WTC11 (cell line): ENCODE data around the gene ZNF397. TPM values are rescaled to one million over a fixed set of nuclear protein-coding genes. Genes with fewer than 3 reads are reported as not detected.

ENCODE experiments used
- ATAC-seq: fragments of 200-7000 bp; cut with Tn5 transposase; 2 replicates; pipeline ENCODE4 v1.10.0; 2021; ENCODE audit warnings: mild to moderate bottlenecking, moderate library complexity
- CTCF ChIA-PET: fragments of 300-600 bp; sonication (Branson Sonifier 250); formaldehyde crosslinking; loops from one replicate; lab custom pipeline; 2021; ENCODE audit warnings: antibody characterized with exemption; lab: Charles Lee
- POLR2A ChIA-PET: fragments of 350-600 bp; sonication (Branson Sonifier 250); formaldehyde crosslinking; loops from one replicate; lab custom pipeline; 2021; ENCODE audit warnings: antibody characterized with exemption; lab: Charles Lee
- DNase-seq: peaks from one replicate; pipeline ENCODE4 v3.0.0; 2021; ENCODE audit warnings: low spot score
- H3K27ac Mint-ChIP-seq: 2 replicates; pipeline ENCODE4 v1.8.0; 2021; ENCODE audit warnings: mixed read lengths
- H3K27me3 Mint-ChIP-seq: 2 replicates; pipeline ENCODE4 v1.8.0; 2021; ENCODE audit warnings: low read depth, mild to moderate bottlenecking, moderate library complexity, mixed read lengths
- H3K36me3 Mint-ChIP-seq: 2 replicates; pipeline ENCODE4 v1.8.0; 2021; ENCODE audit warnings: mixed read lengths
- H3K4me1 Mint-ChIP-seq: 2 replicates; pipeline ENCODE4 v1.8.0; 2022; ENCODE audit warnings: mixed read lengths
- H3K4me3 Mint-ChIP-seq: 2 replicates; pipeline ENCODE4 v1.8.0; 2021; ENCODE audit warnings: mild to moderate bottlenecking, moderate library complexity, mixed read lengths
- H3K9me3 Mint-ChIP-seq: 2 replicates; pipeline ENCODE4 v1.8.0; 2021; ENCODE audit warnings: mixed read lengths
- E2F1 ChIP-seq: sonication (generic); formaldehyde crosslinking; IDR thresholded peaks from 2 replicates; pipeline ENCODE4 v1.8.0; 2022; ENCODE audit warnings: mild to moderate bottlenecking, missing genetic modification reagents
- E2F5 ChIP-seq: sonication (generic); formaldehyde crosslinking; IDR thresholded peaks from 2 replicates; pipeline ENCODE4 v1.8.1; 2022; ENCODE audit warnings: mild to moderate bottlenecking, moderate library complexity, missing genetic modification reagents
- ERG ChIP-seq: fragments of 250-450 bp; sonication (Bioruptor Pico); IDR thresholded peaks from 2 replicates; pipeline ENCODE4 v1.8.0; 2021; ENCODE audit warnings: mild to moderate bottlenecking
- GRHL2 ChIP-seq: fragments of 250-450 bp; sonication (Bioruptor Pico); IDR thresholded peaks from 2 replicates; pipeline ENCODE4 v1.8.0; 2022; ENCODE audit warnings: mild to moderate bottlenecking, moderate library complexity; ENCODE audit not compliant: insufficient replicate concordance, severe bottlenecking
- KAT7 ChIP-seq: sonication (generic); formaldehyde crosslinking; IDR thresholded peaks from 2 replicates; pipeline ENCODE4 v1.8.1; 2023; ENCODE audit warnings: missing genetic modification reagents, mild to moderate bottlenecking, borderline replicate concordance
- OVOL2 ChIP-seq: fragments of 250-450 bp; sonication (Bioruptor Pico); IDR thresholded peaks from 2 replicates; pipeline ENCODE4 v1.9.0; 2021; ENCODE audit warnings: mild to moderate bottlenecking, borderline replicate concordance
- PREB ChIP-seq: sonication (generic); formaldehyde crosslinking; IDR thresholded peaks from 2 replicates; pipeline ENCODE4 v1.8.1; 2022; ENCODE audit warnings: mild to moderate bottlenecking, missing genetic modification reagents, moderate library complexity, borderline replicate concordance
- USF1 ChIP-seq: sonication (generic); formaldehyde crosslinking; IDR thresholded peaks from 2 replicates; pipeline ENCODE4 v1.8.0; 2022; ENCODE audit warnings: mild to moderate bottlenecking, missing genetic modification reagents
- ZNF121 ChIP-seq: sonication (generic); formaldehyde crosslinking; IDR thresholded peaks from 2 replicates; pipeline ENCODE4 v1.8.0; 2023; ENCODE audit warnings: missing genetic modification reagents
- ZNF317 ChIP-seq: sonication (generic); formaldehyde crosslinking; IDR thresholded peaks from 2 replicates; pipeline ENCODE4 v1.8.1; 2023; ENCODE audit warnings: low read depth, mild to moderate bottlenecking, moderate library complexity, missing genetic modification reagents, borderline replicate concordance
- ZNF396 ChIP-seq: fragments of 250-450 bp; sonication (Bioruptor Pico); IDR thresholded peaks from 2 replicates; pipeline ENCODE4 v1.8.0; 2021; ENCODE audit warnings: mild to moderate bottlenecking, moderate library complexity, borderline replicate concordance
- ZNF425 ChIP-seq: fragments of 250-450 bp; sonication (Bioruptor Pico); conservative IDR thresholded peaks from 2 replicates; pipeline ENCODE4 v1.9.0; 2021; ENCODE audit warnings: mild to moderate bottlenecking
- ZNF671 ChIP-seq: fragments of 250-450 bp; sonication (Bioruptor Pico); IDR thresholded peaks from 2 replicates; pipeline ENCODE4 v1.8.0; 2021; ENCODE audit warnings: mild to moderate bottlenecking
- total RNA-seq: library from RNA; stranded (reverse); gene quantifications from 3 replicates; pipeline ENCODE4 v1.2.3, GENCODE V29; 2021

ZNF397 gene
- total RNA-seq, 1 experiment from 2014 or later, result 44.0 TPM

GRCh38 chr18:35271656-35272055 is 30.8 kb downstream of the ZNF397 start:
- Mint-ChIP-seq H3K4me1 (peaks cover 2% of the 10 kb centered on the region; the same call in 1 of the 2 replicates), H3K27ac (no peak overlapping the region), H3K36me3 (peaks cover 33% of the 10 kb centered on the region), H3K27me3 (peaks cover 39% of the 10 kb centered on the region), H3K9me3 (peaks cover 55% of the 10 kb centered on the region), H3K4me3 (no peak overlapping the region)
- TF ChIP-seq E2F1 (CRISPR knock-in tag), result no peak
- TF ChIP-seq ZNF396 (CRISPR knock-in tag), result no peak
- TF ChIP-seq ZNF425 (CRISPR knock-in tag), result no peak
- ATAC-seq (no peak), DNase-seq (no peak)
- CTCF ChIA-PET, result no interaction called here
- POLR2A ChIA-PET, result no interaction called here

GRCh38 chr18:35276267-35276666 is 35.4 kb downstream of the ZNF397 start:
- Mint-ChIP-seq H3K4me1 (peaks cover 2% of the 10 kb centered on the region; the same call in 1 of the 2 replicates), H3K4me3 (no peak overlapping the region), H3K36me3 (peaks cover 14% of the 10 kb centered on the region), H3K9me3 (peaks cover 49% of the 10 kb centered on the region), H3K27ac (no peak overlapping the region), H3K27me3 (peaks cover 14% of the 10 kb centered on the region)
- ChIA-PET CTCF (interaction anchor here (0.5 to 1.2 kb wide), 2 partner anchors 88 to 110 kb away, joined by 3 to 4 read pairs; no protein-coding TSS in a partner anchor), POLR2A (no interaction called here)
- peak; percentile 57 for DNase-seq
- no peak for TF ChIP-seq E2F5 (CRISPR knock-in tag)
- no peak for TF ChIP-seq ZNF317 (CRISPR knock-in tag)
- TF ChIP-seq GRHL2, result no peak
- no peak for TF ChIP-seq OVOL2 (CRISPR knock-in tag)
- TF ChIP-seq ZNF671 (CRISPR knock-in tag), result no peak
- TF ChIP-seq ZNF121 (CRISPR knock-in tag), result no peak
- TF ChIP-seq KAT7 (CRISPR knock-in tag), result no peak
- no peak for TF ChIP-seq PREB (CRISPR knock-in tag)
- TF ChIP-seq ERG (CRISPR knock-in tag), result no peak
- ATAC-seq, result peak; percentile 75

- DNase-seq (no peak), ATAC-seq (no peak)
- Mint-ChIP-seq H3K36me3 (peaks cover 15% of the 10 kb centered on the region), H3K27me3 (peaks cover 14% of the 10 kb centered on the region), H3K9me3 (peaks cover 46% of the 10 kb centered on the region), H3K4me3 (no peak overlapping the region), H3K27ac (no peak overlapping the region), H3K4me1 (peaks cover 2% of the 10 kb centered on the region; the same call in 1 of the 2 replicates)
- CTCF ChIA-PET, result interaction anchor here (1.2 kb wide), 1 partner anchor 109 kb away, joined by 4 read pairs; no protein-coding TSS in a partner anchor
- TF ChIP-seq USF1 (CRISPR knock-in tag), result no peak
- no peak for TF ChIP-seq ZNF121 (CRISPR knock-in tag)
- POLR2A ChIA-PET, result no interaction called here
Measured at GRCh38 chr18:35277633-35278032, 36.8 kb downstream of the ZNF397 start.
